ENCODE measurements around the gene ORAI2.
"Not testable (repeated sequence)": the region's sequence is repeated elsewhere in the genome, so short reads cannot be mapped to it uniquely, and the experiment has no call there.

ORAI2 gene

DNA sequence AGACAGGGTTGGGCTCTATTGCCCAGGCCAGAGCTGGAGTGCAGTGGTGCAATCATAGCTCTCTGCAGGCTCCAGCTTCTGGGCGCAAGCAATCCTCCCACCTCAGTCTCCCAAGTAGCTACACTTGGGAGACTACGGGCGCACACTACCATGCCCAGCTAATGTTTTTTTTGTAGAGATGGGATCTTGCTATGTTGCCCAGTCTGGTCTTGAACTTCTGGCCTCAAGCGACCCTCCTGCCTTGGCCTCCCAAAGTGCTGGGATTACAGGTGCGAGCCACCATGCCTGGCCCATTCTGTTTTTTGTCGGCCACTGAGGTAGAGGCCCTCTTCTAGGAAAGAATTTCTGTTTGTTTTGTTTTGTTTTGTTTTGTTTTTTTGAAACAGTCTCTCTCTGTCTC, 19.1 kb downstream of the ORAI2 start:
- FAIRE-seq = no peak
- TF ChIP-seq TAF1 (IDR thresholded peaks at IDR 0.05; ENCODE audit: low read depth, low read length) (no peak), PAX5 (IDR thresholded peaks at IDR 0.05; ENCODE audit: insufficient read depth, low read length, severe bottlenecking) (no peak)
- DNase-seq (ENCODE audit: insufficient read length, low spot score) = no peak

- TF ChIP-seq POU2F2 (IDR thresholded peaks at IDR 0.05; ENCODE audit: low read depth, low read length) (no peak), PAX5 (IDR thresholded peaks at IDR 0.05; ENCODE audit: insufficient read depth, low read length, severe bottlenecking) (no peak), POLR2A (IDR thresholded peaks at IDR 0.05; ENCODE audit: low read depth, low read length) (no peak), TAF1 (IDR thresholded peaks at IDR 0.05; ENCODE audit: low read depth, low read length) (no peak), SPI1 (IDR thresholded peaks at IDR 0.05; ENCODE audit: low read depth, low read length) (no peak), POLR2AphosphoS5 (IDR thresholded peaks at IDR 0.05; ENCODE audit: low read depth, low read length) (no peak)
- FAIRE-seq (no peak), DNase-seq (ENCODE audit: insufficient read length, low spot score) (no peak)
Measured at GRCh38 chr7:102453319-102453718, 19.9 kb downstream of the ORAI2 start.

DNA sequence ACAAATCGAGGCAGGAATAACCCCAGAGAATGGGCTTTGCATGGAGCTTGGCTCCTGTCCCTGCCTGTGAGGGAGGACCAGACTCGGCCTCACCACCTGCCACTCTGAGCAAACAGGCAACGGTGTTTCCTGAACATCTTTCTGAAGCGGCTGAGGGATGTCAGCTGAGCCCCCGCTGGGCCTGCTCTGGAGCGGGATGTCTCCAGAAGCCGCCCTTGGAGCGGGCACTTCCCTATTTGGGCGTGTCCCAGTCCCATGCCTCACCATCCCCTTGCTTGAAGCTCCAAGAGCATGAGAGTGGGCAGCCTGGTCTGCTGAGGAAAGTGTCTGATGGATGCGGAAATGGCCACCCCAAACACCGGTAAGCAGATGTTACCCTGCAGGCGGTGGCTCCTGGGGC, 21.1 kb downstream of the ORAI2 start:
- DNase-seq (ENCODE audit: insufficient read length, low spot score) = no peak
- FAIRE-seq = no peak
- TF ChIP-seq TAF1 (IDR thresholded peaks at IDR 0.05; ENCODE audit: low read depth, low read length) = no peak
- no peak for TF ChIP-seq SPI1 (IDR thresholded peaks at IDR 0.05; ENCODE audit: low read depth, low read length)

- not testable (repeated sequence) for FAIRE-seq; DNase-seq (ENCODE audit: insufficient read length, low spot score)
Measured at GRCh38 chr7:102454932-102455331, 21.6 kb downstream of the ORAI2 start.

- no peak for FAIRE-seq
- DNase-seq (ENCODE audit: insufficient read length, low spot score) = no peak
- no peak for TF ChIP-seq PAX5 (IDR thresholded peaks at IDR 0.05; ENCODE audit: insufficient read depth, low read length, severe bottlenecking)
- no peak for TF ChIP-seq POLR2A (IDR thresholded peaks at IDR 0.05; ENCODE audit: low read depth, low read length)
- TF ChIP-seq TAF1 (IDR thresholded peaks at IDR 0.05; ENCODE audit: low read depth, low read length) = no peak
- TF ChIP-seq POLR2AphosphoS5 (IDR thresholded peaks at IDR 0.05; ENCODE audit: low read depth, low read length) = no peak
- no peak for TF ChIP-seq SPI1 (IDR thresholded peaks at IDR 0.05; ENCODE audit: low read depth, low read length)
- no peak for TF ChIP-seq POU2F2 (IDR thresholded peaks at IDR 0.05; ENCODE audit: low read depth, low read length)
Measured at GRCh38 chr7:102455596-102455995, 22.2 kb downstream of the ORAI2 start.

GRCh38 chr7:102456327-102456726, 23.0 kb downstream of the ORAI2 start:
- FAIRE-seq = no peak
- TF ChIP-seq POLR2A (IDR thresholded peaks at IDR 0.05; ENCODE audit: low read depth, low read length) (no peak), TAF1 (IDR thresholded peaks at IDR 0.05; ENCODE audit: low read depth, low read length) (no peak), POLR2AphosphoS5 (IDR thresholded peaks at IDR 0.05; ENCODE audit: low read depth, low read length) (no peak), PAX5 (IDR thresholded peaks at IDR 0.05; ENCODE audit: insufficient read depth, low read length, severe bottlenecking) (no peak), SPI1 (IDR thresholded peaks at IDR 0.05; ENCODE audit: low read depth, low read length) (no peak), POU2F2 (IDR thresholded peaks at IDR 0.05; ENCODE audit: low read depth, low read length) (no peak)

DNA sequence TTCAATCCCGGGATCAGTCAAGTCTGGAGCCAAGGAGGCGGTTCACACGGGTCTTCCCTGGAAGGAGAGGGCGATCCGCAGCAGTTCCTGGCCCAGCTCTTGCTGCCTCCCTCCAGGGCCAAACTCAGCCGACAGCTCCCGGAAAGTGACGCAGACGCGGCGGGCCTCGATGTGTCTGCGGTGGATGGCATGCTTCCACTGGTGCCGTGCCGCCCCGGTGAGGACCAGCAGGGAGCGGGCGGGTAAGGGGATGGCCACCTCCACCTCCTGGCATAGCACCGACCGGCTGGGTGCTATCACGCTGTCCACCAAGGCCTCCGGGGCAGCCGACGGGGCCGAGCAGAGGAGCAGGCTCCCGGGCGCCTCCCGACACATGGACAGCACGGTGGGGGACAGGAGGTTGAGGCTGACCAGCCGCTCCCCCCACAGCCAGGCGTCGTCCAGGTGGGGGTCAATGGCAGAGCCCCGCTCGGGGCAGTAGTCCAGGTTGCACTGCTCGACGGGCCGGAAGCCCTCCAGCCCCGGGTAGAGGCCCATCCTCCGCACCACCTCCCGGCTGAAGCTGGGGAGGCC, 24.1 kb downstream of the ORAI2 start:
- DNase-seq (ENCODE audit: insufficient read length, low spot score) = no peak
- no peak for FAIRE-seq

More at GRCh38 chr7:102456327-102456726, 23.0 kb downstream of the ORAI2 start:
- DNase-seq (ENCODE audit: insufficient read length, low spot score) = no peak

GRCh38 chr7:102459221-102459844, 26.0 kb downstream of the ORAI2 start:
- FAIRE-seq = no peak
- no peak for TF ChIP-seq POLR2A (IDR thresholded peaks at IDR 0.05; ENCODE audit: low read depth, low read length)

More for the DNA sequence above, 24.1 kb downstream of the ORAI2 start:
- TF ChIP-seq TAF1 (IDR thresholded peaks at IDR 0.05; ENCODE audit: low read depth, low read length) (no peak), POLR2AphosphoS5 (IDR thresholded peaks at IDR 0.05; ENCODE audit: low read depth, low read length) (no peak), SPI1 (IDR thresholded peaks at IDR 0.05; ENCODE audit: low read depth, low read length) (no peak), POU2F2 (IDR thresholded peaks at IDR 0.05; ENCODE audit: low read depth, low read length) (no peak), POLR2A (IDR thresholded peaks at IDR 0.05; ENCODE audit: low read depth, low read length) (no peak), PAX5 (IDR thresholded peaks at IDR 0.05; ENCODE audit: insufficient read depth, low read length, severe bottlenecking) (no peak)

DNA sequence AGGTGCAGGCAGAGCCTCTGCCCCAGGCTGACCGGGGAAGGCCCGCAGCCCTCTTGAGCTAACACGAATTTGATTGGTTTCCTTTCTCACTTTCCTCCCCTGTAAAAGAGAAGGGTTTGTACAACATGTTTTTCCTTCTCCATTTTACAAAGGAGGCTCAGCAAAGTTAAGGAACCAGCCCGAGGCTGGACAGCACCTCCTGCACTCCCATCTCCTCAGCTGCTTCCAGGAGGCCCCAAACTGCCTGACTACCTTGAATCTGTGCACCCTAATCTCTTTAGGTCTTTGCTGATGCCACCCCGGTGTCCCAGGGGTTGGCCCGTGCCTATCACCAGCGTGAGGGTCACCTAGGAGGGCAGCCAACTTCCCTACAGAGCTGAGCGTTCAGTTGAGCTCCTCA, 27.1 kb downstream of the ORAI2 start:
- FAIRE-seq (no peak), DNase-seq (ENCODE audit: insufficient read length, low spot score) (no peak)
- TF ChIP-seq SPI1 (IDR thresholded peaks at IDR 0.05; ENCODE audit: low read depth, low read length) = no peak
- TF ChIP-seq TAF1 (IDR thresholded peaks at IDR 0.05; ENCODE audit: low read depth, low read length) = no peak
- no peak for TF ChIP-seq POLR2AphosphoS5 (IDR thresholded peaks at IDR 0.05; ENCODE audit: low read depth, low read length)

More at GRCh38 chr7:102459221-102459844, 26.0 kb downstream of the ORAI2 start:
- no peak for DNase-seq (ENCODE audit: insufficient read length, low spot score)

- TF ChIP-seq POLR2AphosphoS5 (IDR thresholded peaks at IDR 0.05; ENCODE audit: low read depth, low read length) (no peak), POU2F2 (IDR thresholded peaks at IDR 0.05; ENCODE audit: low read depth, low read length) (no peak), PAX5 (IDR thresholded peaks at IDR 0.05; ENCODE audit: insufficient read depth, low read length, severe bottlenecking) (no peak), TAF1 (IDR thresholded peaks at IDR 0.05; ENCODE audit: low read depth, low read length) (no peak), POLR2A (IDR thresholded peaks at IDR 0.05; ENCODE audit: low read depth, low read length) (no peak), SPI1 (IDR thresholded peaks at IDR 0.05; ENCODE audit: low read depth, low read length) (no peak)
- DNase-seq (ENCODE audit: insufficient read length, low spot score) (no peak), FAIRE-seq (no peak)
Measured at GRCh38 chr7:102463841-102464576, 30.6 kb downstream of the ORAI2 start.

Data from GM12891 (cell line).